ENCODE data around the gene HLCS. TPM values are rescaled to one million over a fixed set of nuclear protein-coding genes. Genes with fewer than 3 reads are reported as not detected.
A peak's percentile ranks its signal among the peaks of the same experiment; 100 is the strongest.

HLCS gene
- total and polyA plus RNA-seq, 2 experiments from 2014 or later, result 10.6 to 30.4 TPM

- TF ChIP-seq CTCF (IDR thresholded peaks at IDR 0.05; ENCODE audit: poor library complexity) (no peak), EZH2phosphoT487 (IDR thresholded peaks at IDR 0.05; ENCODE audit: low read depth, severe bottlenecking, unreplicated experiment) (no peak), EZH2 (IDR thresholded peaks at IDR 0.05; ENCODE audit: borderline replicate concordance) (no peak)
- WGBS (ENCODE audit: low lambda C conversion rate, missing lambda C conversion rate), result 87% methylated on average over 14 of the region's 14 CpGs
- H3K79me2 ChIP-seq, result no peaks in the 10 kb centered on the region
- H2AFZ ChIP-seq, result no peak overlapping the region
- H3K27me3 ChIP-seq, result no peaks in the 10 kb centered on the region
- H3K4me2 ChIP-seq, result no peak overlapping the region
- H3K9me2 ChIP-seq (replicated peaks; ENCODE audit: insufficient read depth), result no peaks in the 10 kb centered on the region
- no peaks in the 10 kb centered on the region for H4K20me1 ChIP-seq (ENCODE audit: insufficient read depth, poor library complexity, severe bottlenecking)
- no peak for DNase-seq (ENCODE audit: low spot score)
- no peak overlapping the region for H3K27ac ChIP-seq
- no peaks in the 10 kb centered on the region for H3K4me1 ChIP-seq (ENCODE audit: insufficient read depth)
- H3K4me3 ChIP-seq, result no peak overlapping the region
- no peaks in the 10 kb centered on the region for H3K36me3 ChIP-seq (replicated peaks; ENCODE audit: insufficient read depth, low read depth)
- no peaks in the 10 kb centered on the region for H3K9me3 ChIP-seq (ENCODE audit: low read depth)
Measured at GRCh38 chr21:36732217-36732616, 234.3 kb downstream of the HLCS start.

GRCh38 chr21:36730291-36731281, 235.9 kb downstream of the HLCS start:
- Histone ChIP-seq H3K9me2 (replicated peaks; ENCODE audit: insufficient read depth) (no peaks in the 10 kb centered on the region), H3K79me2 (no peaks in the 10 kb centered on the region), H3K4me1 (ENCODE audit: insufficient read depth) (no peaks in the 10 kb centered on the region), H3K27me3 (no peaks in the 10 kb centered on the region), H3K36me3 (replicated peaks; ENCODE audit: insufficient read depth, low read depth) (no peaks in the 10 kb centered on the region), H3K9me3 (ENCODE audit: low read depth) (no peaks in the 10 kb centered on the region), H3K4me2 (peak overlapping the region; percentile 54), H4K20me1 (ENCODE audit: insufficient read depth, poor library complexity, severe bottlenecking) (no peaks in the 10 kb centered on the region), H3K27ac (no peak overlapping the region), H3K4me3 (no peak overlapping the region), H2AFZ (no peak overlapping the region)
- no peak for DNase-seq (ENCODE audit: low spot score)
- TF ChIP-seq EZH2 (IDR thresholded peaks at IDR 0.05; ENCODE audit: borderline replicate concordance) (no peak), EZH2phosphoT487 (IDR thresholded peaks at IDR 0.05; ENCODE audit: low read depth, severe bottlenecking, unreplicated experiment) (no peak), CTCF (IDR thresholded peaks at IDR 0.05; ENCODE audit: poor library complexity) (no peak)
- 68% methylated on average over 30 of the region's 30 CpGs for WGBS (ENCODE audit: low lambda C conversion rate, missing lambda C conversion rate)

- Histone ChIP-seq H3K27me3 (no peaks in the 10 kb centered on the region), H3K4me1 (ENCODE audit: insufficient read depth) (no peaks in the 10 kb centered on the region), H3K27ac (no peak overlapping the region), H3K9me2 (replicated peaks; ENCODE audit: insufficient read depth) (no peaks in the 10 kb centered on the region), H3K36me3 (replicated peaks; ENCODE audit: insufficient read depth, low read depth) (no peaks in the 10 kb centered on the region), H3K4me3 (no peak overlapping the region), H4K20me1 (ENCODE audit: insufficient read depth, poor library complexity, severe bottlenecking) (no peaks in the 10 kb centered on the region), H3K9me3 (ENCODE audit: low read depth) (no peaks in the 10 kb centered on the region), H3K79me2 (no peaks in the 10 kb centered on the region), H2AFZ (no peak overlapping the region), H3K4me2 (no peak overlapping the region)
- DNase-seq (ENCODE audit: low spot score), result no peak
- 85% methylated on average over 18 of the region's 18 CpGs for WGBS (ENCODE audit: low lambda C conversion rate, missing lambda C conversion rate)
- TF ChIP-seq EZH2 (IDR thresholded peaks at IDR 0.05; ENCODE audit: borderline replicate concordance) (no peak), EZH2phosphoT487 (IDR thresholded peaks at IDR 0.05; ENCODE audit: low read depth, severe bottlenecking, unreplicated experiment) (no peak), CTCF (IDR thresholded peaks at IDR 0.05; ENCODE audit: poor library complexity) (no peak)
Measured at GRCh38 chr21:36729310-36729970, 237.0 kb downstream of the HLCS start.
